ENCODE results near the gene HERPUD1. TPM values are rescaled to one million over a fixed set of nuclear protein-coding genes. Genes with fewer than 3 reads are reported as not detected.
A peak's percentile ranks its signal among the peaks of the same experiment; 100 is the strongest.
"Not testable (repeated sequence)": the region's sequence is repeated elsewhere in the genome, so short reads cannot be mapped to it uniquely, and the experiment has no call there.

The HERPUD1 gene
- total and polyA plus RNA-seq, 12 donors: 26.4 to 570 (median 209) TPM

DNA sequence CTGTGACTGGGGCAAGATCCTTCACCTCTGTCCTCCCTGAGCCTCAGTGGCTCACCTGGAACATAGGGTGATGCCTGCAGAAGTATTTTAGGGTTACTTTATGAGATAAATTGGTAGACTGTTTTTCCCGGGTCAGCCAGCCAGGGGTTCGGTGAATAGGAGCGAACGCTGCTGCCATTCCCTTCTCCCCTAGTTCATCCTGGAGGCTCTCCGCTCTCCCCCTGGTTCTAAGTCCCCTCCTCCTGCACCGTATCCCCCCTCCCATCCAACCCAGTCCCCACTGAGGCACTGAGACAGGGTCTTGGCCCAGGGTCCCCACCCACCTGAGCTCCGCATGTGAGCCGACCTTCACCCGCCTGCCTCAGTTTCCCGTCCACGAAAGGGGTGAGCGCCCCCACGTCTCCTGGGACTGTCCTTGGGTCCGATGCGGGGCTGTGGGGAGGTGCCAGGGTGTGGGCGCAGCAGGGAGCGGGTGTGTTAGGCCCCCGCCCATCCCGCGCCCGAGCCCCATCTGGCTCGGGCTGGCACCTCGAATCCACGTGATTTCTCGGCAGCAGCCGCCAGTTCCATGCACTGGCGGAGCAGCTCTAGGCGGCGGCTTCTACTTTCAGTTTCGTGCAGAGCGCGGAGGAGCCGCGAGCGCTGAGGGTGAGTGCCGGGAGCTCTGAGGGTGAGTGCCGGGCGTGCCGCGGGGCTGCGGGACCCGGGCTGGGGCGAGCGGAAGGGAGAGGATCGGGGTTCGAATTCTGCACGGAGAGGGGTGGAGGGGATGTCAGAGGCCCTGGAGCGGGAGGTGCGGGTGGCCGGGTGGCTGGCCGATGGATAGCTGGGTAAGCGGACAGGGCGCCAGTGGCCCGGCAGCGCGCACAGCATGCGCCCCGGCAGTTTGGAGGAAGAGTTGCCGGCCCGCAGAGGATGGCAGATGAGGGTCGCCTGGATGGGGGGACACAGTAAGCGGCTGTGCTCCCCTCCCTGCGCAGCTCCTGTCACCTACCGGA, 57.3 kb downstream of the HERPUD1 start, which contains the start of gene NLRC5:
TSS of gene NLRC5 (plus strand) at position 610 of the 998 bp plus-strand sequence. CDS start 31,156 bp downstream, outside the sequence.
- Histone ChIP-seq H3K36me3 (replicated peaks in 1 of 2) (no peaks in the 10 kb centered on the region), H3K4me1 (replicated peaks in 1 of 2) (peaks cover 25 to 44% of the 10 kb centered on the region in 2 donors), H3K4me3 (peak within 1 kb of the TSS; percentile 39 to 98 (median 86)), H3K9me3 (replicated peaks in 1 of 3) (no peaks in the 10 kb centered on the region), H3K27ac (peak within 1 kb of the TSS; percentile 49 to 93 (median 82)), H3K27me3 (no peaks in the 10 kb centered on the region)
- peak; percentile 55 to 88 for TF ChIP-seq POLR2A (IDR thresholded peaks at IDR 0.05)
- TF ChIP-seq, protein P1, sequence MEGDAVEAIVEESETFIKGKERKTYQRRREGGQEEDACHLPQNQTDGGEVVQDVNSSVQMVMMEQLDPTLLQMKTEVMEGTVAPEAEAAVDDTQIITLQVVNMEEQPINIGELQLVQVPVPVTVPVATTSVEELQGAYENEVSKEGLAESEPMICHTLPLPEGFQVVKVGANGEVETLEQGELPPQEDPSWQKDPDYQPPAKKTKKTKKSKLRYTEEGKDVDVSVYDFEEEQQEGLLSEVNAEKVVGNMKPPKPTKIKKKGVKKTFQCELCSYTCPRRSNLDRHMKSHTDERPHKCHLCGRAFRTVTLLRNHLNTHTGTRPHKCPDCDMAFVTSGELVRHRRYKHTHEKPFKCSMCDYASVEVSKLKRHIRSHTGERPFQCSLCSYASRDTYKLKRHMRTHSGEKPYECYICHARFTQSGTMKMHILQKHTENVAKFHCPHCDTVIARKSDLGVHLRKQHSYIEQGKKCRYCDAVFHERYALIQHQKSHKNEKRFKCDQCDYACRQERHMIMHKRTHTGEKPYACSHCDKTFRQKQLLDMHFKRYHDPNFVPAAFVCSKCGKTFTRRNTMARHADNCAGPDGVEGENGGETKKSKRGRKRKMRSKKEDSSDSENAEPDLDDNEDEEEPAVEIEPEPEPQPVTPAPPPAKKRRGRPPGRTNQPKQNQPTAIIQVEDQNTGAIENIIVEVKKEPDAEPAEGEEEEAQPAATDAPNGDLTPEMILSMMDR (IDR thresholded peaks at IDR 0.05): peak in 1 of 6 experiments; percentile 2
- WGBS, 4 donors: 2 to 3% (median 3%) methylated on average over 41 to 64 of the region's 64 CpGs
- peak; percentile 86 to 94 (median 90) for DNase-seq
- intact Hi-C loops (cut with DNase I): no loop called here

GRCh38 chr16:56989988-56990387, 58.0 kb downstream of the HERPUD1 start:
- Histone ChIP-seq H3K4me3 (peak overlapping the region in 3 of 4 donors; percentile 39 to 98 (median 87)), H3K4me1 (replicated peaks in 1 of 2) (peaks cover 25 to 40% of the 10 kb centered on the region in 2 donors), H3K27me3 (no peaks in the 10 kb centered on the region), H3K9me3 (replicated peaks in 1 of 3) (no peaks in the 10 kb centered on the region), H3K27ac (peak overlapping the region in 4 of 5 donors; percentile 62 to 93 (median 86)), H3K36me3 (replicated peaks in 1 of 2) (no peaks in the 10 kb centered on the region)
- DNase-seq: peak in 1 of 7 donors; percentile 8
- intact Hi-C loops (cut with DNase I): loop anchor here in 1 of 2 donors (5.0 kb wide), 1 partner anchor 53 kb away; no protein-coding TSS in a partner anchor
- WGBS, 4 donors: 9 to 16% (median 13%) methylated on average over 7 of the region's 7 CpGs
- TF ChIP-seq POLR2A (IDR thresholded peaks at IDR 0.05): no peak

GRCh38 chr16:56990407-56991286, 58.7 kb downstream of the HERPUD1 start:
- peak overlapping the region in 2 of 4 donors; percentile 87 to 98 for H3K4me3 ChIP-seq
- TF ChIP-seq POLR2A (IDR thresholded peaks at IDR 0.05): no peak
- TF ChIP-seq, protein P1 (IDR thresholded peaks at IDR 0.05): no peak
- peaks cover 25 to 34% of the 10 kb centered on the region in 2 donors for H3K4me1 ChIP-seq (replicated peaks in 1 of 2)
- H3K27ac ChIP-seq: peak overlapping the region in 3 of 5 donors; percentile 82 to 93 (median 90)
- peak in 1 of 7 donors; percentile 3 for DNase-seq
- H3K9me3 ChIP-seq (replicated peaks in 1 of 3): no peaks in the 10 kb centered on the region
- H3K36me3 ChIP-seq (replicated peaks in 1 of 2): no peaks in the 10 kb centered on the region
- H3K27me3 ChIP-seq: no peaks in the 10 kb centered on the region
- WGBS, 4 donors: 70 to 77% (median 72%) methylated on average over 16 of the region's 16 CpGs
- intact Hi-C loops (cut with DNase I): loop anchor here in 1 of 2 donors (5.0 kb wide), 1 partner anchor 53 kb away; no protein-coding TSS in a partner anchor

GRCh38 chr16:56992431-56992830, 60.5 kb downstream of the HERPUD1 start:
- not testable (repeated sequence) for H3K27me3 ChIP-seq; H3K36me3 ChIP-seq (replicated peaks in 1 of 2); DNase-seq; H3K27ac ChIP-seq; H3K9me3 ChIP-seq (replicated peaks in 1 of 3); H3K4me3 ChIP-seq
- intact Hi-C loops (cut with DNase I): loop anchor here in 1 of 2 donors (5.0 kb wide), 1 partner anchor 55 kb away; no protein-coding TSS in a partner anchor
- 88 to 96% (median 89%) methylated on average over 1 of the region's 1 CpG for WGBS, 4 donors
- peaks cover 16 to 25% of the 10 kb centered on the region in 2 donors for H3K4me1 ChIP-seq (replicated peaks in 1 of 2)

Data from adrenal gland (tissue), 12 donors.